ENCODE measurements around the gene MRPL43. TPM values are rescaled to one million over a fixed set of nuclear protein-coding genes. Genes with fewer than 3 reads are reported as not detected.
"Not testable (repeated sequence)": the region's sequence is repeated elsewhere in the genome, so short reads cannot be mapped to it uniquely, and the experiment has no call there.

The MRPL43 gene
- total RNA-seq (91.8 and 114 TPM in 2 replicates), polyA plus RNA-seq (128 and 131 TPM in 2 replicates)

GRCh38 chr10:100986952-100987684 lies at the start of gene MRPL43, which contains the start of gene TWNK:
MRPL43 (minus strand) TSS chr10:100987497; CDS start chr10:100987443, 54 bp downstream.
TWNK (plus strand) TSS chr10:100987543; CDS start chr10:100988211, 668 bp downstream.
- peak within 1 kb of the TSS; percentile 82 for H3K4me3 ChIP-seq
- no peaks in the 10 kb centered on the region for H3K27me3 ChIP-seq
- DNase-seq (ENCODE audit: low read depth in 1 of 2, low spot score in 1 of 2): peak; percentile 76 to 89
- peaks cover 13% of the 10 kb centered on the region for H3K36me3 ChIP-seq
- peaks cover 7% of the 10 kb centered on the region for H3K4me1 ChIP-seq (ENCODE audit: low read depth)
- TF ChIP-seq CTCF (IDR thresholded peaks at IDR 0.05; ENCODE audit: low read depth, low read length): no peak
- H3K27ac ChIP-seq: peak within 1 kb of the TSS; percentile 94
- H3K9me3 ChIP-seq (ENCODE audit: low read depth): no peaks in the 10 kb centered on the region

- no peaks in the 10 kb centered on the region for H3K9me3 ChIP-seq (ENCODE audit: low read depth)
- no peak for DNase-seq (ENCODE audit: low read depth in 1 of 2, low spot score in 1 of 2)
- TF ChIP-seq CTCF (IDR thresholded peaks at IDR 0.05; ENCODE audit: low read depth, low read length): no peak
- peaks cover 4% of the 10 kb centered on the region for H3K4me1 ChIP-seq (ENCODE audit: low read depth)
- H3K27me3 ChIP-seq: peaks cover 18% of the 10 kb centered on the region
- H3K27ac ChIP-seq: no peak overlapping the region
- H3K36me3 ChIP-seq: no peaks in the 10 kb centered on the region
- H3K4me3 ChIP-seq: no peak overlapping the region
Observed at GRCh38 chr10:101036726-101037125, 49.4 kb upstream of the MRPL43 start.

GRCh38 chr10:101035916-101036702 lies 48.8 kb upstream of the MRPL43 start:
- no peak for DNase-seq (ENCODE audit: low read depth in 1 of 2, low spot score in 1 of 2)
- no peaks in the 10 kb centered on the region for H3K36me3 ChIP-seq
- H3K27ac ChIP-seq: no peak overlapping the region
- H3K9me3 ChIP-seq (ENCODE audit: low read depth): no peaks in the 10 kb centered on the region
- H3K4me1 ChIP-seq (ENCODE audit: low read depth): peaks cover 4% of the 10 kb centered on the region
- H3K27me3 ChIP-seq: peaks cover 18% of the 10 kb centered on the region
- TF ChIP-seq CTCF (IDR thresholded peaks at IDR 0.05; ENCODE audit: low read depth, low read length): no peak
- H3K4me3 ChIP-seq: no peak overlapping the region

GRCh38 chr10:101035314-101035713 lies 48.0 kb upstream of the MRPL43 start:
- no peak for TF ChIP-seq CTCF (IDR thresholded peaks at IDR 0.05; ENCODE audit: low read depth, low read length)
- Histone ChIP-seq H3K9me3 (ENCODE audit: low read depth) (no peaks in the 10 kb centered on the region), H3K36me3 (no peaks in the 10 kb centered on the region), H3K4me3 (no peak overlapping the region), H3K27ac (no peak overlapping the region), H3K4me1 (ENCODE audit: low read depth) (peaks cover 4% of the 10 kb centered on the region), H3K27me3 (peaks cover 18% of the 10 kb centered on the region)
- DNase-seq (ENCODE audit: low read depth in 1 of 2, low spot score in 1 of 2): no peak

GRCh38 chr10:101034404-101034803 lies 47.1 kb upstream of the MRPL43 start:
- not testable (repeated sequence) for H3K4me3 ChIP-seq; H3K27ac ChIP-seq; H3K4me1 ChIP-seq (ENCODE audit: low read depth); DNase-seq (ENCODE audit: low read depth in 1 of 2, low spot score in 1 of 2); H3K9me3 ChIP-seq (ENCODE audit: low read depth); H3K36me3 ChIP-seq
- H3K27me3 ChIP-seq: peaks cover 18% of the 10 kb centered on the region

GRCh38 chr10:101033276-101033675 lies 46.0 kb upstream of the MRPL43 start:
- no peak for TF ChIP-seq CTCF (IDR thresholded peaks at IDR 0.05; ENCODE audit: low read depth, low read length)
- Histone ChIP-seq H3K9me3 (ENCODE audit: low read depth) (no peaks in the 10 kb centered on the region), H3K4me3 (no peak overlapping the region), H3K27me3 (peaks cover 18% of the 10 kb centered on the region), H3K36me3 (no peaks in the 10 kb centered on the region), H3K27ac (no peak overlapping the region), H3K4me1 (ENCODE audit: low read depth) (peaks cover 17% of the 10 kb centered on the region)
- no peak for DNase-seq (ENCODE audit: low read depth in 1 of 2, low spot score in 1 of 2)

Data from cardiac muscle cell (in vitro differentiated cells and primary cell).